Activated T-helper 1 cell treated with anti-CD3 and anti-CD28 coated beads, Interleukin-2, amount 50 U/mL, for 16 hours (primary cell): Measurements from ENCODE around the gene MVB12A.

Source experiments
- DNase-seq, 2 donors: peaks; one replicate each; pipeline ENCODE4 v3.0.0-alpha.2; 2020; ENCODE audit warnings: low read depth in 1 of 2, low spot score in 1 of 2

The MVB12A gene

DNA sequence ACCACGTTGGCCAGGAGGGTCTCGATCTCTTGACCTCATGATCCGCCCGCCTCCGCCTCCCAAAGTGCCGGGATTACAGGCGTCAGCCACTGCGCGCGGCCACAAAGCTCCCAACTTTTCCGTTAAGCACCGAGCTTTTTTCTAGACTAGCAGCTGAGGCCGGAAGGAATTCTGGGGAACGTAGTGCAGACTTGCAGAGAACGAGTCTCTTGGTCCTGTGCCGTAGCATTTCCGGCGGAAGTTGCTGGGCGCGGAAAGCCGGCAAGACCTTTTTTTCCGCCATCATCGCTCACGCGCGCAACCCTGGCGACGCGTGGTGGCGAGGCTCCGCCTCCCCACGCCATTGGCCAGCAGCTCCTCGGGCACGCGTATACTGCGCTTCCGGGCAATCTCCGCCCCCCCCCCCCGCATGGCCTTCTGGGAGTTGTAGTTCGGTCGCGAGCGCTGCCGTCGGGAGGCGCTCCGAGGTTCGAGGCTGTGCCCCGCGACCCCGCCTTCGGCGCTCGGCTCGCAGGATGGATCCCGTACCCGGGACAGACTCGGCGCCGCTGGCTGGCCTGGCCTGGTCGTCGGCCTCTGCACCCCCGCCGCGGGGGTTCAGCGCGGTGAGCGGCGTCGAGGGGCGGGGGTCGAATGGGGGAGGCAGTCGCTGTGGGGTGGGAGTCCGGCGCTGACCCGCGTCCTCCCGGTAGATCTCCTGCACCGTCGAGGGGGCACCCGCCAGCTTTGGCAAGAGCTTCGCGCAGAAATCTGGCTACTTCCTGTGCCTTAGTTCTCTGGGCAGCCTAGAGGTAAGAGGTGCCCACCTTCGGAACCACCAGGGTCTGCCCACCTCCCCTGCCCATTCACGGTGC, at the start of gene MVB12A:
TSS of gene MVB12A (plus strand) at position 427 of the 854 bp plus-strand sequence. CDS start at position 516, 89 bp downstream.
- peak; percentile 91 to 95 for DNase-seq

GRCh38 chr19:17376935-17377600, 42.8 kb upstream of the MVB12A start, which contains the start of gene PLVAP:
TSS of gene PLVAP (minus strand) at chr19:17377342. CDS start at chr19:17377288, 54 bp downstream.
- DNase-seq, result no peak

GRCh38 chr19:17378271-17378670, 41.6 kb upstream of the MVB12A start:
- DNase-seq, result no peak

DNA sequence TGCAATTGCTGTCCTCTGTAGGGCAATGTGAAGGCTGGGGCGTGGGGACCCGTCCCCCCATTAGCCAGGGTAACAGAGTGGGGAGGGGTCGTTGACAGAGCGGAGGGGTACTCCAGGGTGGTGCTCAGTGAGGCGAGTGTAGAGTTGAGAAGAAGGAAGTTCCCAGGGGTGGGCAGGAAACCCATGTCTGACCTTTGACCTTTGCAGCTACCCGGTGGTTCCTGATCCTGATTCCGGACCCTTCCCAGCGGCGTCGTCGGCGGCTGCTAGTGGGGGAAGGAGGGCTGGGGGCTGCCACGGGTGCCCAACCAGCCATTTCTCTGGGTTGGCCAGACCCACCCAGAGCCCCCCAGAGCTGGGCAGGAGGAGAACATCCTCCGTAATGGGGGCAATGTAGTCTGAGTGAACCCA, 40.6 kb upstream of the MVB12A start:
- no peak for DNase-seq

- DNase-seq, result no peak
Measured at GRCh38 chr19:17380426-17381138, 39.3 kb upstream of the MVB12A start.

GRCh38 chr19:17385878-17386611, 33.8 kb upstream of the MVB12A start:
- peak; percentile 35 to 41 for DNase-seq

DNA sequence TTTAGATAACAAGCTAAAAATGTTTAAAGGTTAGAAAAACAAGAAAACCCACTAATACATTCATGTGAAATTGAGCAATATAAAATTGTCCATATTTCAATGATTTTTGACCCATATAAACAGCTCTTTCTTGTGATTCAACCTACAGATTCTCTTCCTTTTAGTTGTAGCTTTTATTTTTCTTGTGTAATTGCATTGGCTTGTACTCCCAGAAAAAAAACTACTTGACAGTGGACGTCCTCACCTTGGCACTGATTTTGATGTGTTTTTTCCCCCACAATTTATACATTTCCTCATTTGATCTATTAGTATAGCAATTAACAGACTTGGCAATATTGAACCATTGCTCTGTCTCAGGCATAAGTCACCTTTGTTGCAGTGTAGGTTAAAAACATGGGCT, 30.6 kb upstream of the MVB12A start:
- DNase-seq, result no peak

- no peak for DNase-seq
Measured at GRCh38 chr19:17389957-17390664, 29.7 kb upstream of the MVB12A start.

- DNase-seq, result peak; percentile 75 to 88
Measured at GRCh38 chr19:17390665-17391370, 29.0 kb upstream of the MVB12A start.

GRCh38 chr19:17391371-17392151, 28.3 kb upstream of the MVB12A start:
- no peak for DNase-seq

GRCh38 chr19:17393002-17393401, 26.8 kb upstream of the MVB12A start:
- no peak for DNase-seq

GRCh38 chr19:17393914-17394313, 25.9 kb upstream of the MVB12A start, which contains the start of gene CCDC194:
TSS of gene CCDC194 (minus strand) at chr19:17394196. CDS start at chr19:17394158, 38 bp downstream.
- no peak for DNase-seq

GRCh38 chr19:17394891-17395415, 24.9 kb upstream of the MVB12A start:
- DNase-seq, result peak; percentile 31 to 43

DNA sequence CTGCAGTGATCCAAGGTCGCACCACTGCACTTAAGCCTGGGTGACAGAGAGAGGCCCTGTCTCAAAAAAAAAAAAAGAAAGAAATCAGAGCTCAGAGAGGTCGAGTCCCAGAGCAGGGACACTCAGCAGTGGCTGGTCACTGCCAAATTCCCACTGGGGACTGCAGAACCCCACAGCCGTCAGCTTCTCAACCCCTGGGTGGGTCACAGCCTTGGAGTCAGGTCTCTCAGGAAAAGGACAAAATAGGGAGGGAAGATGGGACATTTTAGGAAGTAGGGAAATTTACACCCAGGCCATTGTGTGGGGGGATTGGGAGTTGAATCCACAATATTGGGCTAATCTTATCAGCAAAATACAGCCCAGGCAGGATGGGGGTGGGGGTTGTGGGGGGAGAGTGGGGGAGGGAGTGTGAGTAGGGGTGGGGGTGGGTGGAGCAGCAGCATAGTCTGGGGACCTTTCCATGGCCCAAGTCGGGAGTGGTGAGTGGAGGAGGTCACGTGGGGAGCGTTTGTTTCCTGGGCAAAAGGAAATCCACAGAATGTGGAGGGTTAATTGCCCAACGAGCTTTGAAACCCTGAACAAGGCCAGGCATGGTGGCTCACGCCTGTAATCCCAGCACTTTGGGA, 20.8 kb upstream of the MVB12A start:
- DNase-seq, result no peak

GRCh38 chr19:17401628-17402027, 18.2 kb upstream of the MVB12A start:
- DNase-seq, result no peak

DNA sequence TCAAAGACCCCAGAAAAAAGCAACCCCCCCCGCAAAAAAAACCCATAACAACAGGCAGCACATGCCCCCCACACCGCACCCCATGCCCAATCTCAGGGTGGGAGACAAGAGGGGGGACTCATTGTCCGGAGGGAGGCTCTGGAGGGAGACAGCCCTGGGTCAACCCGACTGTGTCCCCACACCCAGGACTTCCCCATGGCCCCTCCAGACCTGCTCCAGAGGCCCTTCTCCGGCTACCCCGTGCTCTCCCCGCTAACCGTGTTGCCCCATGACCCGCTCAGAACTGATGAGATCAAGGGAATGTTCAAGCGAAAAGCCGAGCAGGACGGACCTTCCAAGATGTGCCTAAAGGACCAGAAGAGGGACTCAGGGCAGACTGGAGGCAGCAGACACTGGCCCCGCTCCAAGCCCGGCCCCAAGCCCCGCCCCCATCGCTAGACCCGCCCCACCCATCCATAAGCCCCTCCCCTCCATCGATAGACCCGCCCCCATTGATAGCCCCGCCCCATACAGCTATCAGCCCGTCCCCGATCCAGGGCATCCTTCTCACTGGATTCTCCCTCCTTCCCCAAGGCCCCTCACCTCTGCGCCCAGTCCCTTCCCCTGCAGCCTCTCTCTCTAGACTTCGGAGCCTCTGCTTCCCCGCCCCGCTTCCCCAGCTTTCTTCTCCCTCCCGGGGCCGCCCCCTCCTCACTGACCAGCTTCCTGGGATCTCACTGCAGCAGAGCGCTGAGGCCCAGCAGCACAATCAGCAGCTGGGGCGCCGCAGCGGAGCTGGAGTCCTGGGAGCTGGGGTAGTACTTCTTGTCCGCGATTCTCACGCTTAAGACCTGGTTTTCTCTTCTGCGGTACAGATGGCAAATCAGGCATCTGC, 16.6 kb upstream of the MVB12A start:
- DNase-seq, result peak; percentile 26 to 42

GRCh38 chr19:17404015-17404414, 15.8 kb upstream of the MVB12A start:
- DNase-seq, result no peak
